ENCODE data around the gene C22orf23. TPM values are rescaled to one million over a fixed set of nuclear protein-coding genes. Genes with fewer than 3 reads are reported as not detected.

C22orf23 gene
- polyA plus RNA-seq, 1 of the 3 experiments (the other 2 are of a cell fraction) = 0.33 TPM

- no peak overlapping the region for H3K9ac ChIP-seq
- H3K4me1 ChIP-seq (ENCODE audit: control insufficient read depth in 1 of 2, insufficient read depth in 2 of 2, low read depth in 1 of 2, low read length in 1 of 2) = no peaks in the 10 kb centered on the region
- DNase-seq = no peak
- no peak overlapping the region for H3K4me3 ChIP-seq (ENCODE audit: low read depth in 2 of 2, low read length in 1 of 2)
- H3K4me2 ChIP-seq = no peak overlapping the region
- H3K79me2 ChIP-seq (ENCODE audit: insufficient read depth) = no peaks in the 10 kb centered on the region
- H3K9me2 ChIP-seq = no peaks in the 10 kb centered on the region
- no peak overlapping the region for H2AFZ ChIP-seq (ENCODE audit: low read depth)
- no peak overlapping the region for H3K27ac ChIP-seq (ENCODE audit: low read depth in 2 of 2, low read length in 1 of 2)
- no peaks in the 10 kb centered on the region for H3K9me3 ChIP-seq
- POLR2A ChIA-PET = no interaction called here
- 84% methylated on average over 3 of the region's 12 CpGs for WGBS (ENCODE audit: low lambda C conversion rate)
- peaks cover 4 to 8% of the 10 kb centered on the region in 2 experiments for H3K36me3 ChIP-seq (replicated peaks in 1 of 2; ENCODE audit: control insufficient read depth in 1 of 2, insufficient read depth in 2 of 2, low read length in 1 of 2)
- TF ChIP-seq, protein P1, sequence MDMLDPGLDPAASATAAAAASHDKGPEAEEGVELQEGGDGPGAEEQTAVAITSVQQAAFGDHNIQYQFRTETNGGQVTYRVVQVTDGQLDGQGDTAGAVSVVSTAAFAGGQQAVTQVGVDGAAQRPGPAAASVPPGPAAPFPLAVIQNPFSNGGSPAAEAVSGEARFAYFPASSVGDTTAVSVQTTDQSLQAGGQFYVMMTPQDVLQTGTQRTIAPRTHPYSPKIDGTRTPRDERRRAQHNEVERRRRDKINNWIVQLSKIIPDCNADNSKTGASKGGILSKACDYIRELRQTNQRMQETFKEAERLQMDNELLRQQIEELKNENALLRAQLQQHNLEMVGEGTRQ (IDR thresholded peaks at IDR 0.05; ENCODE audit: borderline replicate concordance, low read depth, low read length) = no peak
- TF ChIP-seq TAF1 (IDR thresholded peaks at IDR 0.05; ENCODE audit: borderline replicate concordance, low read depth, low read length) (no peak), MXI1 (IDR thresholded peaks at IDR 0.05; ENCODE audit: low read depth, low read length) (no peak), FOXJ3 (CRISPR knock-in tag; IDR thresholded peaks at IDR 0.05) (no peak), YY1 (IDR thresholded peaks at IDR 0.05; ENCODE audit: low read depth) (no peak), GATA2 (CRISPR knock-in tag; IDR thresholded peaks at IDR 0.05) (no peak), CTCF (IDR thresholded peaks at IDR 0.05) (no peak), EZH2phosphoT487 (IDR thresholded peaks at IDR 0.05; ENCODE audit: borderline replicate concordance, low read depth) (no peak), ELF1 (IDR thresholded peaks at IDR 0.05) (no peak), NFIC (IDR thresholded peaks at IDR 0.05; ENCODE audit: borderline replicate concordance) (no peak), SIN3A (IDR thresholded peaks at IDR 0.05; ENCODE audit: borderline replicate concordance, low read depth, low read length) (no peak), IRF3 (IDR thresholded peaks at IDR 0.05; ENCODE audit: low read depth, low read length) (no peak), PBX3 (IDR thresholded peaks at IDR 0.05) (no peak), FOXM1 (IDR thresholded peaks at IDR 0.05; ENCODE audit: low read depth) (no peak), RCOR1 (IDR thresholded peaks at IDR 0.05; ENCODE audit: low read length) (no peak), CHD2 (IDR thresholded peaks at IDR 0.05; ENCODE audit: low read length, partially characterized antibody) (no peak)
- TF ChIP-seq, protein P2, sequence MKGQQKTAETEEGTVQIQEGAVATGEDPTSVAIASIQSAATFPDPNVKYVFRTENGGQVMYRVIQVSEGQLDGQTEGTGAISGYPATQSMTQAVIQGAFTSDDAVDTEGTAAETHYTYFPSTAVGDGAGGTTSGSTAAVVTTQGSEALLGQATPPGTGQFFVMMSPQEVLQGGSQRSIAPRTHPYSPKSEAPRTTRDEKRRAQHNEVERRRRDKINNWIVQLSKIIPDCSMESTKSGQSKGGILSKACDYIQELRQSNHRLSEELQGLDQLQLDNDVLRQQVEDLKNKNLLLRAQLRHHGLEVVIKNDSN (IDR thresholded peaks at IDR 0.05; ENCODE audit: borderline replicate concordance, low read depth) = no peak
- no peaks in the 10 kb centered on the region for H4K20me1 ChIP-seq (ENCODE audit: insufficient read depth)
- no peaks in the 10 kb centered on the region for H3K27me3 ChIP-seq (ENCODE audit: insufficient read depth)
- CTCF ChIA-PET = interaction anchor here (1.3 kb wide), 1 partner anchor 24 kb away, joined by 3 read pairs; no protein-coding TSS in a partner anchor
- no peaks in the 10 kb centered on the region for H3F3A ChIP-seq (replicated peaks; ENCODE audit: insufficient read depth)
These were observed 12.6 kb downstream of the C22orf23 start for GRCh38 chr22:37940698-37941376.
